Measurements from ENCODE around the gene NCBP3.

NCBP3 gene

DNA sequence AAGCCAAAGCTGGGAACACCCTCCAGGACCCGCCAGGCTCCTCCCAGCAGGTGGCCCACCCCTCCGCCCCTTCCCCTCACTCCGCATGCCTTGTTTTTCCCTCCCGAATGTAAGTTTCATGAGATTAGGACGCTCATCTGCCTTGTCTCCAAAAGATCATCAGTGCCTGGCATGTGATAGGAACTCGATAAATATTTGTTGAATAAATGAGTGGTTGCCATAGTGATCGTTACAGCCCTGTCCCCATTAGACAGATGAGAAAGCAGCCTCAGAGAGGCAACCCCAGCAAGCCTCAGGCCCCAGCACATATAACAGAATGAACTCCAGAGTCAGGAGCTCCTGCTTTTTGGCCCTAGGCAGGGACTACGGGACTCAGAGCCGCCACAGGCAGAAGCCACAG is 41.8 kb upstream of the NCBP3 start:
- no peaks in the 10 kb centered on the region for H4K20me1 ChIP-seq (ENCODE audit: insufficient read depth, low read length)
- no peaks in the 10 kb centered on the region for H3K9me2 ChIP-seq (replicated peaks; ENCODE audit: insufficient read depth, low read length)
- no peak for DNase-seq
- no peaks in the 10 kb centered on the region for H3K9me3 ChIP-seq (replicated peaks; ENCODE audit: insufficient read depth, low read length)
- TF ChIP-seq EZH2phosphoT487 (IDR thresholded peaks at IDR 0.05; ENCODE audit: low read length), result no peak
- TF ChIP-seq EZH2 (optimal IDR thresholded peaks at IDR 0.05; ENCODE audit: low read depth, low read length), result no peak
- no peak for TF ChIP-seq CTCF (IDR thresholded peaks at IDR 0.05; ENCODE audit: low read length)
- no peak overlapping the region for H3K4me3 ChIP-seq (ENCODE audit: low read length)
- H3F3A ChIP-seq (ENCODE audit: insufficient read depth, low read length), result no peaks in the 10 kb centered on the region
- H3K36me3 ChIP-seq (replicated peaks; ENCODE audit: insufficient read depth, low read length), result no peaks in the 10 kb centered on the region
- H3K79me2 ChIP-seq (ENCODE audit: low read length), result no peaks in the 10 kb centered on the region
- no peak overlapping the region for H3K4me2 ChIP-seq (ENCODE audit: low read depth, low read length)
- no peaks in the 10 kb centered on the region; the same call in 1 of the 2 replicates for H3K27me3 ChIP-seq (replicated peaks; ENCODE audit: insufficient read depth, low read length)
- no peak overlapping the region for H3K27ac ChIP-seq (ENCODE audit: low read length)
- H3K4me1 ChIP-seq (ENCODE audit: low read length), result no peaks in the 10 kb centered on the region
- no peak overlapping the region for H2AFZ ChIP-seq (ENCODE audit: low read length)
- no peak overlapping the region for H3K9ac ChIP-seq (ENCODE audit: low read length)

DNA sequence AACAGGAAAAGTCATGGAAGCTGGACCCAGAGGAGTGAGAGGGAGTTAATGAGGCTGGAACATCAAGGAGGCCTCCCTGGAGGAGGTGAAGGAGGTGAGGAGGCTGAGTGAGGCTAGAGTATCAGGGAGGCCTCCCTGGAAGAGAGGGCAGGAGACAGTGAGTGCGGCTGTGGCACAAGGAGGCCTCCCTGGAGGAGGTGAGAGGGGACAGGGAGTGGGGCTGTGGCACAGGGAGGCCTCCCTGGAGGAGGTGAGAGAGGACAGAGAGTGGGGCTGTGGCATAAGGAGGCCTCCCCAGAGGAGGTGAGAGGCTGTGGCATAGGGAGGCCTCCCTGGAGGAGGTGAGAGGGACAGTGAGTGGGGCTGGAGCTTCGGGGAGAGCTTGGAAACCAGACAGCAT is 41.3 kb upstream of the NCBP3 start:
- H3K4me2 ChIP-seq (ENCODE audit: low read depth, low read length), result no peak overlapping the region
- no peak for DNase-seq
- H3K27me3 ChIP-seq (replicated peaks; ENCODE audit: insufficient read depth, low read length), result no peaks in the 10 kb centered on the region; the same call in 1 of the 2 replicates
- no peaks in the 10 kb centered on the region for H3K79me2 ChIP-seq (ENCODE audit: low read length)
- H3F3A ChIP-seq (ENCODE audit: insufficient read depth, low read length), result no peaks in the 10 kb centered on the region
- H3K9me3 ChIP-seq (replicated peaks; ENCODE audit: insufficient read depth, low read length), result no peaks in the 10 kb centered on the region
- no peak overlapping the region for H3K9ac ChIP-seq (ENCODE audit: low read length)
- H3K9me2 ChIP-seq (replicated peaks; ENCODE audit: insufficient read depth, low read length), result no peaks in the 10 kb centered on the region
- H2AFZ ChIP-seq (ENCODE audit: low read length), result no peak overlapping the region
- H3K27ac ChIP-seq (ENCODE audit: low read length), result no peak overlapping the region
- H3K4me1 ChIP-seq (ENCODE audit: low read length), result no peaks in the 10 kb centered on the region
- H3K4me3 ChIP-seq (ENCODE audit: low read length), result no peak overlapping the region
- no peaks in the 10 kb centered on the region for H3K36me3 ChIP-seq (replicated peaks; ENCODE audit: insufficient read depth, low read length)
- no peak for TF ChIP-seq EZH2phosphoT487 (IDR thresholded peaks at IDR 0.05; ENCODE audit: low read length)
- TF ChIP-seq CTCF (IDR thresholded peaks at IDR 0.05; ENCODE audit: low read length), result no peak
- TF ChIP-seq EZH2 (optimal IDR thresholded peaks at IDR 0.05; ENCODE audit: low read depth, low read length), result no peak
- H4K20me1 ChIP-seq (ENCODE audit: insufficient read depth, low read length), result no peaks in the 10 kb centered on the region

DNA sequence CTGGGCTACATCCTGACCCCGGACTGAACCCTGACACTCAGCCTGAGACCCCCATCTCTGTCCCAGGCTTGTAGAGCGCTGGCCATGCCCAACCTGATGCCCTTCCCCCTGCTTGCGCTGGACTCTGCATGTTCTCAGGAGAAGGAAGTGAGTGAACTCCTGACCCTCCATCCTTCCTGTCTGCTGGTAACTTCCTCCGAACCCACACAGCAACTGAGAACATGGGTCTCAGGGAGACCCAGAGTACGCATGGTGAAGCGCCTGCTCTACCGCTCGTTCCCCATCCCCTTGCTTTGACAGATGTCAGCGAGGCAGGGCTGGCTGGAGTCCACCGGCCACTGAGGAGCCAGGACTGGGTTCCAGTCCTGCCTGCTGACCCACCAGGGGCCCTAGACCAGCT is 40.7 kb upstream of the NCBP3 start:
- no peak overlapping the region for H3K9ac ChIP-seq (ENCODE audit: low read length)
- H3K79me2 ChIP-seq (ENCODE audit: low read length), result no peaks in the 10 kb centered on the region
- no peaks in the 10 kb centered on the region for H3K36me3 ChIP-seq (replicated peaks; ENCODE audit: insufficient read depth, low read length)
- no peak overlapping the region for H2AFZ ChIP-seq (ENCODE audit: low read length)
- no peak overlapping the region for H3K4me3 ChIP-seq (ENCODE audit: low read length)
- DNase-seq, result no peak
- no peak overlapping the region for H3K27ac ChIP-seq (ENCODE audit: low read length)
- no peaks in the 10 kb centered on the region for H3F3A ChIP-seq (ENCODE audit: insufficient read depth, low read length)
- no peaks in the 10 kb centered on the region for H3K9me3 ChIP-seq (replicated peaks; ENCODE audit: insufficient read depth, low read length)
- H3K27me3 ChIP-seq (replicated peaks; ENCODE audit: insufficient read depth, low read length), result no peaks in the 10 kb centered on the region; the same call in 1 of the 2 replicates
- H3K4me1 ChIP-seq (ENCODE audit: low read length), result no peaks in the 10 kb centered on the region
- no peak for TF ChIP-seq EZH2 (optimal IDR thresholded peaks at IDR 0.05; ENCODE audit: low read depth, low read length)
- TF ChIP-seq EZH2phosphoT487 (IDR thresholded peaks at IDR 0.05; ENCODE audit: low read length), result no peak
- TF ChIP-seq CTCF (IDR thresholded peaks at IDR 0.05; ENCODE audit: low read length), result no peak
- H4K20me1 ChIP-seq (ENCODE audit: insufficient read depth, low read length), result no peaks in the 10 kb centered on the region
- H3K4me2 ChIP-seq (ENCODE audit: low read depth, low read length), result no peak overlapping the region
- no peaks in the 10 kb centered on the region for H3K9me2 ChIP-seq (replicated peaks; ENCODE audit: insufficient read depth, low read length)

Measured in MM.1S (cell line).